DOHH2 (cell line): ENCODE data around the gene GREB1.

ENCODE experiments used
- H3F3A ChIP-seq: fragments of 200-600 bp; sonication (generic), shearing (Covaris generic); 2 replicates; pipeline ENCODE4 v1.6.0; 2016; ENCODE audit warnings: antibody characterized with exemption, mild to moderate bottlenecking; ENCODE audit not compliant: control insufficient read depth, insufficient read depth
- H3K27ac ChIP-seq: fragments of 200-600 bp; sonication (generic); 2 replicates; pipeline ENCODE4 v1.5.1; 2014; ENCODE audit warnings: low read depth, mild to moderate bottlenecking, low read length, moderate library complexity
- H3K27me3 ChIP-seq: fragments of 200-600 bp; sonication (generic); 2 replicates; pipeline ENCODE4 v1.6.1; 2014; ENCODE audit warnings: mild to moderate bottlenecking, low read length, mixed read lengths; ENCODE audit not compliant: control insufficient read depth
- H3K36me3 ChIP-seq: fragments of 200-600 bp; sonication (generic); 2 replicates; pipeline ENCODE4 v1.6.1; 2014; ENCODE audit warnings: mild to moderate bottlenecking, low read length, moderate library complexity, mixed read lengths; ENCODE audit not compliant: control insufficient read depth
- H3K4me1 ChIP-seq: fragments of 200-600 bp; sonication (generic); 2 replicates; pipeline ENCODE4 v1.6.1; 2014; ENCODE audit warnings: mild to moderate bottlenecking, low read length, mixed read lengths; ENCODE audit not compliant: control insufficient read depth
- H3K4me2 ChIP-seq: fragments of 200-600 bp; sonication (generic); 2 replicates; pipeline ENCODE4 v1.6.0; 2014; ENCODE audit warnings: mild to moderate bottlenecking, low read length, moderate library complexity
- H3K4me3 ChIP-seq: fragments of 200-600 bp; sonication (generic); 2 replicates; pipeline ENCODE4 v1.5.1; 2014; ENCODE audit warnings: mild to moderate bottlenecking, low read length, mixed read lengths
- H3K79me2 ChIP-seq: fragments of 200-600 bp; sonication (generic); 2 replicates; pipeline ENCODE4 v1.6.1; 2014; ENCODE audit warnings: mild to moderate bottlenecking, low read length, mixed read lengths; ENCODE audit not compliant: control insufficient read depth
- H3K9me2 ChIP-seq: fragments of 200-600 bp; sonication (generic); replicated peaks from 2 replicates; pipeline ENCODE4 v1.6.1; 2014; ENCODE audit warnings: mild to moderate bottlenecking, low read length, mixed read lengths; ENCODE audit not compliant: control insufficient read depth
- H3K9me3 ChIP-seq: fragments of 200-600 bp; sonication (generic); 2 replicates; pipeline ENCODE4 v1.6.1; 2014; ENCODE audit warnings: antibody characterized with exemption, low read length, mixed read lengths; ENCODE audit not compliant: control insufficient read depth, insufficient read depth
- H4K20me1 ChIP-seq: fragments of 200-600 bp; sonication (generic); 2 replicates; pipeline ENCODE4 v1.6.0; 2014; ENCODE audit warnings: low read depth, mild to moderate bottlenecking, antibody characterized with exemption, low read length, moderate library complexity; ENCODE audit not compliant: control insufficient read depth, insufficient read depth
- CTCF ChIP-seq: fragments of 200-600 bp; sonication (generic); IDR thresholded peaks from one replicate; pipeline ENCODE4 v1.5.1; 2014; ENCODE audit warnings: antibody characterized with exemption, mild to moderate bottlenecking, low read depth, low read length; ENCODE audit not compliant: poor library complexity, severe bottlenecking
- EZH2phosphoT487 ChIP-seq: fragments of 200-600 bp; sonication (generic); IDR thresholded peaks from 2 replicates; pipeline ENCODE4 v1.6.1; 2017; ENCODE audit warnings: borderline replicate concordance, mild to moderate bottlenecking, antibody characterized with exemption, low read length, moderate library complexity, mixed read lengths

The GREB1 gene

GRCh38 chr2:11617984-11618707 lies 84.3 kb downstream of the GREB1 start:
- Histone ChIP-seq H3F3A (no peaks in the 10 kb centered on the region), H3K4me3 (no peak overlapping the region), H3K9me3 (no peaks in the 10 kb centered on the region), H3K4me1 (no peaks in the 10 kb centered on the region), H3K27me3 (no peaks in the 10 kb centered on the region), H4K20me1 (no peaks in the 10 kb centered on the region), H3K36me3 (no peaks in the 10 kb centered on the region), H3K9me2 (no peaks in the 10 kb centered on the region), H3K4me2 (no peak overlapping the region), H3K27ac (no peak overlapping the region), H3K79me2 (no peaks in the 10 kb centered on the region)
- no peak for TF ChIP-seq EZH2phosphoT487
- TF ChIP-seq CTCF = no peak

- Histone ChIP-seq H3K4me1 (no peaks in the 10 kb centered on the region), H3K36me3 (no peaks in the 10 kb centered on the region)
Observed at GRCh38 chr2:11618708-11619062, 84.8 kb downstream of the GREB1 start.

GRCh38 chr2:11621410-11621809 lies 87.6 kb downstream of the GREB1 start:
- H3K27me3 ChIP-seq = peaks cover 9% of the 10 kb centered on the region
- H4K20me1 ChIP-seq = no peaks in the 10 kb centered on the region
- H3K4me1 ChIP-seq = no peaks in the 10 kb centered on the region
- H3K9me2 ChIP-seq = no peaks in the 10 kb centered on the region
- TF ChIP-seq CTCF (no peak), EZH2phosphoT487 (no peak)
- H3K4me2 ChIP-seq = no peak overlapping the region
- no peaks in the 10 kb centered on the region for H3F3A ChIP-seq
- H3K36me3 ChIP-seq = no peaks in the 10 kb centered on the region
- H3K9me3 ChIP-seq = no peaks in the 10 kb centered on the region
- no peak overlapping the region for H3K4me3 ChIP-seq
- no peak overlapping the region for H3K27ac ChIP-seq
- no peaks in the 10 kb centered on the region for H3K79me2 ChIP-seq

More at GRCh38 chr2:11618708-11619062, 84.8 kb downstream of the GREB1 start:
- no peaks in the 10 kb centered on the region for H3K9me3 ChIP-seq
- H3K27me3 ChIP-seq = no peaks in the 10 kb centered on the region
- H3K9me2 ChIP-seq = no peaks in the 10 kb centered on the region
- H4K20me1 ChIP-seq = no peaks in the 10 kb centered on the region
- no peak overlapping the region for H3K27ac ChIP-seq
- TF ChIP-seq EZH2phosphoT487 (no peak), CTCF (no peak)
- no peaks in the 10 kb centered on the region for H3F3A ChIP-seq
- no peak overlapping the region for H3K4me3 ChIP-seq
- no peak overlapping the region for H3K4me2 ChIP-seq
- no peaks in the 10 kb centered on the region for H3K79me2 ChIP-seq
